OCI-LY7 (cell line): ENCODE results near the gene MYRFL.

ENCODE experiments used
- CTCF ChIP-seq: fragments of 200-600 bp; sonication (generic); conservative IDR thresholded peaks from 2 replicates; pipeline ENCODE4 v1.5.1; 2014; ENCODE audit warnings: mild to moderate bottlenecking, antibody characterized with exemption, low read length, moderate library complexity, mixed read lengths
- EZH2phosphoT487 ChIP-seq: fragments of 200-600 bp; sonication (generic); IDR thresholded peaks from 2 replicates; pipeline ENCODE4 v1.6.1; 2018; ENCODE audit warnings: low read depth, borderline replicate concordance, mild to moderate bottlenecking, mixed run types, antibody characterized with exemption, low read length, moderate library complexity, mixed read lengths

DNA sequence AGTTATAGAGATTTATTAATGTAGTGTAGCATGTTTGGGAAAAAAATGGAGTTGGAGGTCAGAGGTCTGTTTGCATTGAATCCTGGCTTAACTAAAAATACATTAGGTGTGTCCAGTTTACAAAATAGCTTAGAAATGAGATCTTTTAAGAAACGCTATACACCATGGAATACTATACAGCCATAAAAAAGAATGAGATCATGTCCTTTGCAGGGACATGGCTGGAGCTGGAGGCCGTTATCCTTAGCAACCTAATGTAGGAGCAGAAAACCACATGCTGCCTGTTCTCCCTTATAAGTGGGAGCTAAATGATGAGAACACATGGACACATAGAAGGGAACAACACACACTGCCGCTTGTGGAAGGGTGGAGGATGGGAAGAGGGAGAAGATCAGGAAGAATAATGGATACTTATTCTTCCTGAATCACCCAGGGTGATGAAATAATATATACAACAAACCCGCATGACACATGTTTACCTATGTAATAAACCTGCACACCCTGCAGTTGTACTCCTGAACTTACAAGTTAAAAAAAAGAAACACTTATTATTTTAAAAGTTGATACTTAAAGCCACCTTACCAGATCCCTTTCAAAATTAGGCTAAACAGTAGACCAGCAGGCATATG is 14.0 kb upstream of the MYRFL start:
- no peak for TF ChIP-seq CTCF
- TF ChIP-seq EZH2phosphoT487, result no peak
